Fibroblast of lung (primary cell): ENCODE results near the gene GALNT2.

Experiments used
- EZH2 ChIP-seq: IDR thresholded peaks from 2 replicates; pipeline ENCODE4 v1.5.1; 2012; ENCODE audit warnings: low read length, control low read depth, mild to moderate bottlenecking; ENCODE audit errors: missing control alignments
- TF ChIP-seq, protein P1 (sequence below), 2 donors: IDR thresholded peaks in 1 of 2; conservative IDR thresholded peaks in 1 of 2; 1 replicate in 1 of 2; 2 replicates in 1 of 2; pipeline ENCODE4 v1.5.1; 2011 to 2012; ENCODE audit warnings: low read length in 2 of 2, control low read depth in 1 of 2, inconsistent platforms in 1 of 2, low read depth in 1 of 2, mild to moderate bottlenecking in 1 of 2

DNA sequence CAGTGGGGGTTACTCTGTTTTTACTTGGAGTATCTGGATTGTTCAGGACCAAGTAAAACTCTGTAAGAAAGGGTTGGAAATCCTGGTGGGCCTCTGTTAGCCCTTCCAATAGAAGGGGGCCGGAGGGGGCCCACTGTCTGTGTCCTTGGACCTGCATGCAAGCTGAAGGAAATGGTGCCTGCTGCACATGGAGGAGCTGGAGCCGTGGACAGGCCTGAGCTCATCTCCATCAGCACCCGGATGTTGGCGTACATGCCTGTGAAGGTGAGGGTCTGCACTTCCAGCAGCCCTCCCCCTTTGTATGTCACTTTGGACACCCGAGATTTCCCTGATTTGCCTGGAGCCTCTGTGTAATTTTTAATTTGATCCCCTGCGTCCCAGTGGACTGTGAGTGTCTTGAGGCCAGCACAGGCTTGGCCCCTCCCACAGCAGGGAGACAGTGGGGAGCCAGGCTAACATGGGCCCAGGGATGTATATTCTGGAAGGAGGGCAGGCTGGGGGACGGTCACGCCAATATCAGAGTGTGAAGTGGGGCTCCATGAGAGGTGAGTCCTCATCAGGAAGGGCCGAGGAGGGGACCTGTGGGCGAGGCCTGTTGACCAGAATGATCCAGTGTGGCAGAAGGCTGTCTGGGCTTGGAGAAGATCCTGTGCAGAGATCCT lies 16.8 kb downstream of the GALNT2 start:
- TF ChIP-seq EZH2: no peak
- TF ChIP-seq, protein P1, sequence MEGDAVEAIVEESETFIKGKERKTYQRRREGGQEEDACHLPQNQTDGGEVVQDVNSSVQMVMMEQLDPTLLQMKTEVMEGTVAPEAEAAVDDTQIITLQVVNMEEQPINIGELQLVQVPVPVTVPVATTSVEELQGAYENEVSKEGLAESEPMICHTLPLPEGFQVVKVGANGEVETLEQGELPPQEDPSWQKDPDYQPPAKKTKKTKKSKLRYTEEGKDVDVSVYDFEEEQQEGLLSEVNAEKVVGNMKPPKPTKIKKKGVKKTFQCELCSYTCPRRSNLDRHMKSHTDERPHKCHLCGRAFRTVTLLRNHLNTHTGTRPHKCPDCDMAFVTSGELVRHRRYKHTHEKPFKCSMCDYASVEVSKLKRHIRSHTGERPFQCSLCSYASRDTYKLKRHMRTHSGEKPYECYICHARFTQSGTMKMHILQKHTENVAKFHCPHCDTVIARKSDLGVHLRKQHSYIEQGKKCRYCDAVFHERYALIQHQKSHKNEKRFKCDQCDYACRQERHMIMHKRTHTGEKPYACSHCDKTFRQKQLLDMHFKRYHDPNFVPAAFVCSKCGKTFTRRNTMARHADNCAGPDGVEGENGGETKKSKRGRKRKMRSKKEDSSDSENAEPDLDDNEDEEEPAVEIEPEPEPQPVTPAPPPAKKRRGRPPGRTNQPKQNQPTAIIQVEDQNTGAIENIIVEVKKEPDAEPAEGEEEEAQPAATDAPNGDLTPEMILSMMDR (conservative IDR thresholded peaks at IDR 0.05 in 1 of 2, IDR thresholded peaks at IDR 0.05 in 1 of 2; ENCODE audit: low read depth in 1 of 2, low read length in 2 of 2): no peak
